ENCODE data around the gene BEND4. TPM values are rescaled to one million over a fixed set of nuclear protein-coding genes. Genes with fewer than 3 reads are reported as not detected.

BEND4 gene
- not detected in 2 replicates for total RNA-seq

DNA sequence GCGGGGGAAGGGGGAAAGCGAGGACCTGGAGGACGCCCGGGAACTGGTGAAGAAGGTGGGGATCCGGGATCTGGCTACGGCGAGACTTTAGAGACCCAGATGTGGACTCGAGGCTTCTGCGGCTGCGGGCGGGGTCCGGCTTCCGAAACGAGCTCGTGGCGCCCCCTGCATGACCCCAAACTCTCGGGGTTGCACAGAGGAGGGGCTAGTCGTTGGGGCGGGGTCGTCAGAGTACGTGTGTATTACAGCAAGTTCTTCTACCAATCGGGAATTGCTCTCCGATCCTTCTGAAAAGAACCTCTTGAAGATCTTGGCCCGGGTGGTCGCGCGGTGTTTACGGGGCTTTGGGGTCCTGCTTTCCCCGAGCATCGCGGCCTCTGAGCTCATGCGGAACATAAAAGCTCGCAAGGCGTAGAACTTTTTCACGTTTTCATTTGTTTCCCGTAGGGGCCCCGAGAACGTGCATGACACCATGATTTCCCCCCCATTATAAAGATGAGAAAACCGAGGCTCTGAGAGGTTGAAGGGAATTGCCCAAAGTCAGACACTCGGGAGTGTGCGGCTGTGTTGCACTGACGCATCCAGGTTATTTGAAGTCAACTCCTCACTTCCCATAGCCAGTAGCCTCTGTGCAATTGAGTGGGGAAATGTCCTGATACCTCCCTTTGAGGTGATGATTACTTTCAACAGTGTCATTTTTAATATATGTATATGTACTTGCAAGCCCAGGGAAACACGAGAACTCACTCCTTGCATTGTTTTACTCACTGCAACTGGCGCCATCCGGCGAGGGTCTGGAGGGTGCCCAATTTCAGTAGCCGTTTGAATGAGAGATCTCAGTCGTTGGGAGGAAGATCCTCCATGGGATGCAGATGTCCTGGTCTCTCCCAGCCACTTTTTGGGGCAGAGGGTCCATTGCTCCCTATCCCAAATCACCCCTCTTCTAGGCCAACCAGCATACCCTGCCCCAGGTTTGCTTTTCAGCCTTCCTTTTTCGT lies at the start of gene BEND4:
Gene BEND4, minus strand, starts transcription at position 149 of the 998 bp plus-strand sequence. CDS start 512 bp downstream, outside the sequence.

Other genes starting within 250 kb of the BEND4 start
- 44.6 and 54.3 TPM in 2 replicates for gene TMEM33, start 217.2 kb downstream of the BEND4 start, total RNA-seq
- gene DCAF4L1, start 170.9 kb downstream of the BEND4 start, total RNA-seq = 0.13 and 0.16 TPM in 2 replicates
- gene SLC30A9, start 162.1 kb downstream of the BEND4 start, total RNA-seq = 48.1 and 50.6 TPM in 2 replicates
- gene SHISA3, start 244.8 kb upstream of the BEND4 start, total RNA-seq = 4.3 and 46.2 TPM in 2 replicates

All from epithelial cell of alveolus of lung (primary cell).